ENCODE results near the gene GALNT2. TPM values are rescaled to one million over a fixed set of nuclear protein-coding genes. Genes with fewer than 3 reads are reported as not detected.
A peak's percentile ranks its signal among the peaks of the same experiment; 100 is the strongest.

The GALNT2 gene
- total and polyA plus RNA-seq, 2 of the 13 experiments (the other 11 are each of a cell fraction or from before 2014, with no cell fraction given), result 39.3 to 39.6 TPM

GRCh38 chr1:230104395-230105244 is 37.6 kb downstream of the GALNT2 start (continued):
- TF ChIP-seq MAZ (IDR thresholded peaks at IDR 0.05; ENCODE audit: borderline replicate concordance, low read depth, low read length) (0 out of 2 replicates have a peak, but pooled peaks have one; percentile 16), MAZ (CRISPR knock-in tag; IDR thresholded peaks at IDR 0.05; ENCODE audit: low read depth) (no peak), ARNTL (CRISPR knock-in tag; IDR thresholded peaks at IDR 0.05) (no peak), ZBTB44 (CRISPR knock-in tag; IDR thresholded peaks at IDR 0.05) (no peak), ZNF652 (CRISPR knock-in tag; IDR thresholded peaks at IDR 0.05; ENCODE audit: borderline replicate concordance, low read depth) (no peak), THAP11 (CRISPR knock-in tag; IDR thresholded peaks at IDR 0.05) (peak; percentile 48; the same call in 1 of the 2 replicates), ATF3 (CRISPR knock-in tag; IDR thresholded peaks at IDR 0.05) (peak; percentile 88), SPEN (CRISPR knock-in tag; IDR thresholded peaks at IDR 0.05; ENCODE audit: low read depth) (no peak), GMEB1 (CRISPR knock-in tag; IDR thresholded peaks at IDR 0.05; ENCODE audit: borderline replicate concordance) (no peak; the same call in 1 of the 2 replicates), ZKSCAN8 (CRISPR knock-in tag; IDR thresholded peaks at IDR 0.05; ENCODE audit: borderline replicate concordance) (no peak; the same call in 1 of the 2 replicates), HOXA3 (CRISPR knock-in tag; IDR thresholded peaks at IDR 0.05) (no peak), ZSCAN22 (CRISPR knock-in tag; IDR thresholded peaks at IDR 0.05) (no peak), ZNF331 (CRISPR knock-in tag; IDR thresholded peaks at IDR 0.05) (0 out of 2 replicates have a peak, but pooled peaks have one; percentile 46), SNAI1 (CRISPR knock-in tag; IDR thresholded peaks at IDR 0.05; ENCODE audit: borderline replicate concordance) (0 out of 2 replicates have a peak, but pooled peaks have one; percentile 49), ZNF589 (CRISPR knock-in tag; conservative IDR thresholded peaks at IDR 0.05) (no peak), MTA3 (CRISPR knock-in tag; IDR thresholded peaks at IDR 0.05) (no peak), TOPORS (CRISPR knock-in tag; IDR thresholded peaks at IDR 0.05) (peak; percentile 35; the same call in 1 of the 2 replicates), ZFX (CRISPR knock-in tag; IDR thresholded peaks at IDR 0.05; ENCODE audit: low read depth) (peak; percentile 8; the same call in 1 of the 2 replicates), HMGXB4 (CRISPR knock-in tag; IDR thresholded peaks at IDR 0.05; ENCODE audit: borderline replicate concordance in 1 of 2, low read depth in 1 of 2) (peak in 1 of 2 experiments; percentile 10; a peak in 1 of 4 replicates), MED8 (CRISPR knock-in tag; IDR thresholded peaks at IDR 0.05; ENCODE audit: insufficient replicate concordance) (no peak), ZNF615 (CRISPR knock-in tag; IDR thresholded peaks at IDR 0.05; ENCODE audit: borderline replicate concordance) (no peak), FOXP1 (IDR thresholded peaks at IDR 0.05) (no peak), FOXP1 (CRISPR knock-in tag; IDR thresholded peaks at IDR 0.05) (peak; percentile 64; the same call in 1 of the 2 replicates), CREBL2 (CRISPR knock-in tag; IDR thresholded peaks at IDR 0.05; ENCODE audit: borderline replicate concordance) (no peak)

Data from HepG2 (cell line).